ENCODE measurements around the gene CMTM1. TPM values are rescaled to one million over a fixed set of nuclear protein-coding genes. Genes with fewer than 3 reads are reported as not detected.

Gene CMTM1
- polyA plus RNA-seq, 1 donor (not counting 4 experiments of a cell fraction or from before 2014, with no cell fraction given), result 0.24 TPM

DNA sequence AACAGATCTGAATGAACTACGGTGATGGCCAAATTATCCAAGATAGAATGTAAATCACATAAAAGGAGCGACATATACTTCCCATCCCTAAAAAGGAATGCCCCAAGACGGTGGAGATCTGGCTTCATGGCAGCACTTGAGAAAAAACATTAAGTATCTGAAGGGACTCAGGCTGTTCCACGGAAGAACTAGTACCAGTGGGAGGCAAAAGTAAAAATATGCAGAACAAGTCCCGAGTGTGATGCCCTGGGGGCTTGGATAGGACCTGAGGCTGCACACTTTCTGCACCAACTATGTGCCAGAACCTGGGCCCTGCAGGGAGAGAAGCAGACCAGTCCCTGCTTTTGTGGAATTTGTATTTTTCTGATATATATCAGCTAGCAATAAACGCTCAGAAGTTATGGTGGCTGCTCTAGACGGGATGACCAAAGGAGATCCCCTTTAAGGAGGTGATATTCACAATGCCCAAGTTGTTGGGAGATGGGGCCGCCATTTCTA lies 14.4 kb upstream of the CMTM1 start:
- Histone ChIP-seq H3K4me3 (ENCODE audit: control insufficient read depth in 2 of 3, extremely low read depth in 1 of 3, insufficient read depth in 2 of 3, low read depth in 1 of 3, low read length in 3 of 3) (peak overlapping the region; percentile 52 to 75 (median 61)), H3K9ac (ENCODE audit: control insufficient read depth, extremely low read depth, insufficient read depth, low read length) (peak overlapping the region; percentile 66), H3K4me1 (ENCODE audit: control insufficient read depth, extremely low read depth, insufficient read depth, low read length) (peaks cover 28% of the 10 kb centered on the region), H3K4me2 (ENCODE audit: control insufficient read depth, extremely low read depth, insufficient read depth, low read depth, low read length) (peak overlapping the region; percentile 90), H2AFZ (ENCODE audit: control insufficient read depth, low read length) (peak overlapping the region; percentile 91), H3K9me3 (ENCODE audit: control insufficient read depth, low read depth, low read length) (no peaks in the 10 kb centered on the region), H3K27ac (ENCODE audit: control insufficient read depth, insufficient read depth, low read length) (peak overlapping the region; percentile 36), H3K27me3 (ENCODE audit: control insufficient read depth, extremely low read depth, insufficient read depth, low read length) (no peaks in the 10 kb centered on the region), H4K20me1 (ENCODE audit: control insufficient read depth, extremely low read depth, insufficient read depth, low read length) (no peaks in the 10 kb centered on the region), H3K36me3 (ENCODE audit: control insufficient read depth in 2 of 2, extremely low read depth in 1 of 2, insufficient read depth in 2 of 2, low read length in 2 of 2) (no peaks in the 10 kb centered on the region), H3K9me1 (ENCODE audit: control insufficient read depth, extremely low read depth, insufficient read depth, low read length) (no peaks in the 10 kb centered on the region), H3K79me2 (ENCODE audit: control insufficient read depth, insufficient read depth, low read length) (no peaks in the 10 kb centered on the region)
- dilution Hi-C loops (cut with MboI; ENCODE audit: extremely low pct_ligation_motif_present, low sequenced_read_pairs), result no loop called here
- DNase-seq (ENCODE audit: low read depth, low spot score) (no peak), FAIRE-seq (no peak)
- TF ChIP-seq EZH2 (IDR thresholded peaks at IDR 0.05; ENCODE audit: low read length), result no peak
- TF ChIP-seq, protein P1, sequence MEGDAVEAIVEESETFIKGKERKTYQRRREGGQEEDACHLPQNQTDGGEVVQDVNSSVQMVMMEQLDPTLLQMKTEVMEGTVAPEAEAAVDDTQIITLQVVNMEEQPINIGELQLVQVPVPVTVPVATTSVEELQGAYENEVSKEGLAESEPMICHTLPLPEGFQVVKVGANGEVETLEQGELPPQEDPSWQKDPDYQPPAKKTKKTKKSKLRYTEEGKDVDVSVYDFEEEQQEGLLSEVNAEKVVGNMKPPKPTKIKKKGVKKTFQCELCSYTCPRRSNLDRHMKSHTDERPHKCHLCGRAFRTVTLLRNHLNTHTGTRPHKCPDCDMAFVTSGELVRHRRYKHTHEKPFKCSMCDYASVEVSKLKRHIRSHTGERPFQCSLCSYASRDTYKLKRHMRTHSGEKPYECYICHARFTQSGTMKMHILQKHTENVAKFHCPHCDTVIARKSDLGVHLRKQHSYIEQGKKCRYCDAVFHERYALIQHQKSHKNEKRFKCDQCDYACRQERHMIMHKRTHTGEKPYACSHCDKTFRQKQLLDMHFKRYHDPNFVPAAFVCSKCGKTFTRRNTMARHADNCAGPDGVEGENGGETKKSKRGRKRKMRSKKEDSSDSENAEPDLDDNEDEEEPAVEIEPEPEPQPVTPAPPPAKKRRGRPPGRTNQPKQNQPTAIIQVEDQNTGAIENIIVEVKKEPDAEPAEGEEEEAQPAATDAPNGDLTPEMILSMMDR (optimal IDR thresholded peaks at IDR 0.05 in 1 of 3, IDR thresholded peaks at IDR 0.05 in 1 of 3, conservative IDR thresholded peaks at IDR 0.05 in 1 of 3; ENCODE audit: extremely low read depth in 1 of 3, insufficient read depth in 2 of 3, low read length in 3 of 3), result no peak

DNA sequence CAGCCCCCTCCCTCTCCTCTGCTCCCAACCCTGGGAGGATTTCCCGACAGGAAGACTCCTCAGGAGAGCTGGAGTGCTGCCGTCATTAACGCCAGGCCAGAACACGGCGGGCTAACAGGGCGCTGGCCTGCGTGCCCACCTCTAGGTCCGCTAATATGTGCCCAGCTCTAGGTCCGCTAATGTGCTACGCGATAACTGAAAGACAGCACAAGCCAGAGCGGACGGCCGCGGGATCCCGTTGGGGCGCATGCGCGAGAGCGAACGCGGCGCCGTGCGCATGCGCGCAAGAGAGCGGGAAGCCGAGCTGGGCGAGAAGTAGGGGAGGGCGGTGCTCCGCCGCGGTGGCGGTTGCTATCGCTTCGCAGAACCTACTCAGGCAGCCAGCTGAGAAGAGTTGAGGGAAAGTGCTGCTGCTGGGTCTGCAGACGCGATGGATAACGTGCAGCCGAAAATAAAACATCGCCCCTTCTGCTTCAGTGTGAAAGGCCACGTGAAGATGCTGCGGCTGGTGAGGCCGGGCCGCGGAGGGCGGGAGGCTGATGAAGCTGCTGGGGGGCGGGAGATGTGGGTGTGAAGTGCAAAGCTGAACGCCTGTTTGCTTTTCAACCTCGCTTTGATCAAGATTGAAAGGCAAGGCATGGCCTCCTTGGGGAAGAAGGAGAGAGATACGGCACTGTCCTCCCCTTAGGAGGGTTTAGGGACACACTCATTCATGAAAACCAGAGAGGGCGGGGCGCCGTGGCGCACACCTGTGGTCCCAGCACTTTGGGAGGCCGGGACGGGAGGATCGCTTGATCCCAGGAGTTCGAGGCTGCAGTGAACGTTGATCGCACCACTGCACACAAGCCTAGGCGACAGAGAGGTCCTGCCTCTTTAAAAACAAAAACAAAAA lies 13.7 kb upstream of the CMTM1 start, which contains the start of gene CKLF:
Gene CKLF (plus strand): TSS at position 291 of the 892 bp plus-strand sequence. CDS start 140 bp downstream, at position 431.
- peak within 1 kb of the TSS; percentile 36 for H3K27ac ChIP-seq (ENCODE audit: control insufficient read depth, insufficient read depth, low read length)
- no peaks in the 10 kb centered on the region for H3K36me3 ChIP-seq (ENCODE audit: control insufficient read depth in 2 of 2, extremely low read depth in 1 of 2, insufficient read depth in 2 of 2, low read length in 2 of 2)
- FAIRE-seq, result peak; percentile 60
- peaks cover 26% of the 10 kb centered on the region for H3K4me1 ChIP-seq (ENCODE audit: control insufficient read depth, extremely low read depth, insufficient read depth, low read length)
- H3K4me3 ChIP-seq (ENCODE audit: control insufficient read depth in 2 of 3, extremely low read depth in 1 of 3, insufficient read depth in 2 of 3, low read depth in 1 of 3, low read length in 3 of 3), result peak within 1 kb of the TSS; percentile 52 to 75 (median 61)
- H3K9me1 ChIP-seq (ENCODE audit: control insufficient read depth, extremely low read depth, insufficient read depth, low read length), result no peaks in the 10 kb centered on the region
- peak within 1 kb of the TSS; percentile 66 for H3K9ac ChIP-seq (ENCODE audit: control insufficient read depth, extremely low read depth, insufficient read depth, low read length)
- no peaks in the 10 kb centered on the region for H3K79me2 ChIP-seq (ENCODE audit: control insufficient read depth, insufficient read depth, low read length)
- no peaks in the 10 kb centered on the region for H3K27me3 ChIP-seq (ENCODE audit: control insufficient read depth, extremely low read depth, insufficient read depth, low read length)
- no peaks in the 10 kb centered on the region for H4K20me1 ChIP-seq (ENCODE audit: control insufficient read depth, extremely low read depth, insufficient read depth, low read length)
- H3K9me3 ChIP-seq (ENCODE audit: control insufficient read depth, low read depth, low read length), result no peaks in the 10 kb centered on the region
- DNase-seq (ENCODE audit: low read depth, low spot score), result peak; percentile 44
- peak within 1 kb of the TSS; percentile 91 for H2AFZ ChIP-seq (ENCODE audit: control insufficient read depth, low read length)
- H3K4me2 ChIP-seq (ENCODE audit: control insufficient read depth, extremely low read depth, insufficient read depth, low read depth, low read length), result peak within 1 kb of the TSS; percentile 90
- no peak for TF ChIP-seq EZH2 (IDR thresholded peaks at IDR 0.05; ENCODE audit: low read length)
- TF ChIP-seq, protein P1 (optimal IDR thresholded peaks at IDR 0.05 in 1 of 3, IDR thresholded peaks at IDR 0.05 in 1 of 3, conservative IDR thresholded peaks at IDR 0.05 in 1 of 3; ENCODE audit: extremely low read depth in 1 of 3, insufficient read depth in 2 of 3, low read length in 3 of 3), result no peak
- dilution Hi-C loops (cut with MboI; ENCODE audit: extremely low pct_ligation_motif_present, low sequenced_read_pairs), result no loop called here
